Measurements from ENCODE around the gene MAPK6. TPM values are rescaled to one million over a fixed set of nuclear protein-coding genes. Genes with fewer than 3 reads are reported as not detected.

The MAPK6 gene
- total and polyA plus RNA-seq, 8 donors, result 2.3 to 159 (median 14.5) TPM

- Histone ChIP-seq H3K27ac (no peak overlapping the region), H3K36me3 (no peaks in the 10 kb centered on the region), H3K4me1 (peaks cover 13 to 26% (median 17%) of the 10 kb centered on the region in 4 donors), H3K4me3 (no peak overlapping the region), H3K9me3 (no peaks in the 10 kb centered on the region), H3K27me3 (peaks cover 0 to 35% (median 17%) of the 10 kb centered on the region in 3 donors)
- WGBS, 5 donors, result 81 to 91% (median 83%) methylated on average over 3 to 5 of the region's 5 CpGs
- intact Hi-C loops (cut with DNase I; ENCODE audit: low total_unique reads), result no loop called here
- DNase-seq, result no peak
- no peak for TF ChIP-seq POLR2AphosphoS5 (IDR thresholded peaks at IDR 0.05)
- no peak for TF ChIP-seq EP300 (IDR thresholded peaks at IDR 0.05)
- TF ChIP-seq POLR2A (IDR thresholded peaks at IDR 0.05), result no peak
- TF ChIP-seq CTCF (IDR thresholded peaks at IDR 0.05), result no peak
Observed at GRCh38 chr15:52114261-52115055, 95.4 kb downstream of the MAPK6 start.

GRCh38 chr15:52115598-52116427 is 96.8 kb downstream of the MAPK6 start:
- H3K4me1 ChIP-seq, result peaks cover 13 to 26% (median 17%) of the 10 kb centered on the region in 4 donors
- peaks cover 0 to 26% (median 13%) of the 10 kb centered on the region in 3 donors for H3K27me3 ChIP-seq
- DNase-seq, result peak; percentile 38 to 64
- no peaks in the 10 kb centered on the region for H3K9me3 ChIP-seq
- no peak for TF ChIP-seq POLR2A (IDR thresholded peaks at IDR 0.05)
- TF ChIP-seq EP300 (IDR thresholded peaks at IDR 0.05), result no peak
- peak in 2 of 3 donors; percentile 35 to 66 for TF ChIP-seq POLR2AphosphoS5 (IDR thresholded peaks at IDR 0.05)
- H3K4me3 ChIP-seq, result no peak overlapping the region
- H3K27ac ChIP-seq, result peak overlapping the region in 4 of 5 donors; percentile 23 to 53 (median 46)
- 47 to 54% (median 52%) methylated on average over 9 of the region's 9 CpGs for WGBS, 5 donors
- H3K36me3 ChIP-seq, result peaks cover 0 to 4% (median 0%) of the 10 kb centered on the region in 4 donors
- intact Hi-C loops (cut with DNase I; ENCODE audit: low total_unique reads), result no loop called here

Other genes with a start within 250 kb of the MAPK6 start
- 10 to 100 TPM; 12.1 to 64.3 (median 28.8) TPM for gene TMOD3, start 189.6 kb upstream of the MAPK6 start, total RNA-seq
- gene TMOD3, start 189.6 kb upstream of the MAPK6 start, polyA plus RNA-seq, result 10 to 100 TPM; 10.1 to 14.5 (median 11.4) TPM
- gene LEO1, start 47.4 kb upstream of the MAPK6 start, total RNA-seq, result 10 to 100 TPM in 3 of 5 donors, 1 to 10 TPM in 1, under 1 TPM in 1; 0.58 to 16.3 (median 10.6) TPM
- 10 to 100 TPM in 2 of 3 donors, 1 to 10 TPM in 1; 9.5 to 13.7 (median 11.8) TPM for gene LEO1, start 47.4 kb upstream of the MAPK6 start, polyA plus RNA-seq
- 1 to 10 TPM in 1 of 5 donors, under 1 TPM in 1, not detected in 3; 0.92 to 3.2 TPM for gene BCL2L10, start 93.6 kb downstream of the MAPK6 start, total RNA-seq
- gene BCL2L10, start 93.6 kb downstream of the MAPK6 start, polyA plus RNA-seq, result 1 to 10 TPM in 2 of 3 donors, under 1 TPM in 1; 0.75 to 3.4 (median 1.4) TPM
- gene GNB5, start 172.2 kb downstream of the MAPK6 start, total RNA-seq, result 100 to 1,000 TPM in 1 of 5 donors, 10 to 100 TPM in 2, 1 to 10 TPM in 2; 6.4 to 291 (median 14.0) TPM
- 10 to 100 TPM in 2 of 3 donors, 1 to 10 TPM in 1; 8.1 to 13.6 (median 11.8) TPM for gene GNB5, start 172.2 kb downstream of the MAPK6 start, polyA plus RNA-seq